A549 (cell line): Measurements from ENCODE around the gene EXT2.

Experiments used
- CEBPB ChIP-seq, 2 experiments: fragments of >200 bp in 1 of 2; sonication (Bioruptor Twin) in 1 of 2; formaldehyde crosslinking in 1 of 2; IDR thresholded peaks; 2 replicates each; pipeline ENCODE4 v1.6.1; 2012 to 2016
- CHD4 ChIP-seq: fragments of 200-600 bp; sonication (generic); IDR thresholded peaks from 2 replicates; pipeline ENCODE4 v1.6.1; 2016; ENCODE audit warnings: antibody characterized with exemption, mild to moderate bottlenecking, borderline replicate concordance
- EP300 ChIP-seq, 2 experiments: fragments of >200 bp; sonication (Bioruptor Twin); formaldehyde crosslinking; IDR thresholded peaks; 2 replicates in 1 of 2; 3 replicates in 1 of 2; pipeline ENCODE4 v1.6.1; 2016 to 2017
- JUN ChIP-seq, 2 experiments: fragments of >200 bp; sonication (Bioruptor Twin); formaldehyde crosslinking; IDR thresholded peaks; 2 replicates in 1 of 2; 3 replicates in 1 of 2; pipeline ENCODE4 v1.6.1; 2016 to 2017
- POLR2A ChIP-seq: IDR thresholded peaks from 2 replicates; pipeline ENCODE4 v1.6.1; 2012; ENCODE audit warnings: mild to moderate bottlenecking, low read length
- POLR2AphosphoS2 ChIP-seq: conservative IDR thresholded peaks from 2 replicates; pipeline ENCODE4 v1.6.1; 2012; ENCODE audit warnings: low read length, improper control_type of control experiment, inconsistent platforms
- RARB ChIP-seq: fragments of 250-450 bp; sonication (Bioruptor Pico); IDR thresholded peaks from 2 replicates; pipeline ENCODE4 v1.8.0; 2021; ENCODE audit warnings: mild to moderate bottlenecking, moderate library complexity
- RFX5 ChIP-seq: fragments of 450-650 bp; IDR thresholded peaks from 2 replicates; pipeline ENCODE4 v1.7.1; 2014; ENCODE audit warnings: antibody characterized with exemption, mild to moderate bottlenecking, moderate library complexity
- TFCP2L1 ChIP-seq: fragments of 250-450 bp; sonication (Bioruptor Pico); IDR thresholded peaks from 2 replicates; pipeline ENCODE4 v1.5.0; 2021; ENCODE audit warnings: mild to moderate bottlenecking
- TF ChIP-seq, protein P1 (sequence below): fragments of >200 bp; sonication (Bioruptor Twin); formaldehyde crosslinking; IDR thresholded peaks from 3 replicates; pipeline ENCODE4 v1.5.1; 2016

DNA sequence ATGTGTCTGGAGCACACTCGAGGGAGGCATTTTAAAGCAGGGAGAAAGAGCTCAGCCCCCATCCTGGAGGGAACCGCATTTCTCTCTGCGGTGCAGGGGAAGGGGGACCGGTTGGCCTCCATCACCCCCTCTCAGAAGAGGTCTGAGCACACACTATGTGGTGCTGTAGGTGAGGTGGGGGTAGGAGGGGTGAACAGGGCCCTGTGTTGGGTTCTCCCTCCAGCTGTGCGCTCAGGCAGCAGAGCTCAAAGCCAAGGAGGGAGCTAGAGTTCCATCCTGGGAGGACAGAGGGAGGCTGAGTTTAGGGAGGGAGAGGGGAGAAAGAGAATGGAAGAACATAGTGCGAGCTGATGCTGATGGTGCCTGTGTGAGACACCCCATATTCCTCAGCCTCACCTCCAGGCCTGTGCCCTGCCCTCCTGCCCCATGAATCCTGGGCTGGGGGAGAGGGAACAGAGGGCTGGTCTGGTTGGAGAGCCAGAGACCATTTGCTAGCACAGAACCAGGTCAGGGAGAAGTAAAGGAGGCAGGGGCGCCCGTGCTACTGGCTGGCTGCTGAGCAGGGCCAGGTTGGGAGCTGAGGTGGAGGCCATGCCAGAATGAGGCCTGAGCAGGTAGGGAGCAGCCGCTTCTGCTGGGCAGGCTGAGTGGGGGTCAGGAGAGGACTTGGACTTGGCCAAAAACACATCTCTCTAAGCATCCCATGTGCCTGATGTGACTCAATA lies 170.7 kb downstream of the EXT2 start:
- TF ChIP-seq, protein P1, sequence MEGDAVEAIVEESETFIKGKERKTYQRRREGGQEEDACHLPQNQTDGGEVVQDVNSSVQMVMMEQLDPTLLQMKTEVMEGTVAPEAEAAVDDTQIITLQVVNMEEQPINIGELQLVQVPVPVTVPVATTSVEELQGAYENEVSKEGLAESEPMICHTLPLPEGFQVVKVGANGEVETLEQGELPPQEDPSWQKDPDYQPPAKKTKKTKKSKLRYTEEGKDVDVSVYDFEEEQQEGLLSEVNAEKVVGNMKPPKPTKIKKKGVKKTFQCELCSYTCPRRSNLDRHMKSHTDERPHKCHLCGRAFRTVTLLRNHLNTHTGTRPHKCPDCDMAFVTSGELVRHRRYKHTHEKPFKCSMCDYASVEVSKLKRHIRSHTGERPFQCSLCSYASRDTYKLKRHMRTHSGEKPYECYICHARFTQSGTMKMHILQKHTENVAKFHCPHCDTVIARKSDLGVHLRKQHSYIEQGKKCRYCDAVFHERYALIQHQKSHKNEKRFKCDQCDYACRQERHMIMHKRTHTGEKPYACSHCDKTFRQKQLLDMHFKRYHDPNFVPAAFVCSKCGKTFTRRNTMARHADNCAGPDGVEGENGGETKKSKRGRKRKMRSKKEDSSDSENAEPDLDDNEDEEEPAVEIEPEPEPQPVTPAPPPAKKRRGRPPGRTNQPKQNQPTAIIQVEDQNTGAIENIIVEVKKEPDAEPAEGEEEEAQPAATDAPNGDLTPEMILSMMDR, result no peak
- TF ChIP-seq RFX5 (no peak), CHD4 (no peak), POLR2AphosphoS2 (no peak), POLR2A (no peak), TFCP2L1 (CRISPR knock-in tag) (no peak), JUN (IDR thresholded peaks at IDR 0.05) (no peak), CEBPB (IDR thresholded peaks at IDR 0.05) (no peak), RARB (no peak), EP300 (IDR thresholded peaks at IDR 0.05) (no peak)
